NCI-H82 treated with DMSO at 0.1 percent for 48 hours (cell line): ENCODE data around the gene COL25A1.
A peak's percentile ranks its signal among the peaks of the same experiment; 100 is the strongest.

Source experiments
- DNase-seq: peaks from one replicate; lab custom pipeline; 2025; ENCODE audit not compliant: unreplicated experiment; lab: John Stamatoyannopoulos, UW

COL25A1 gene

DNA sequence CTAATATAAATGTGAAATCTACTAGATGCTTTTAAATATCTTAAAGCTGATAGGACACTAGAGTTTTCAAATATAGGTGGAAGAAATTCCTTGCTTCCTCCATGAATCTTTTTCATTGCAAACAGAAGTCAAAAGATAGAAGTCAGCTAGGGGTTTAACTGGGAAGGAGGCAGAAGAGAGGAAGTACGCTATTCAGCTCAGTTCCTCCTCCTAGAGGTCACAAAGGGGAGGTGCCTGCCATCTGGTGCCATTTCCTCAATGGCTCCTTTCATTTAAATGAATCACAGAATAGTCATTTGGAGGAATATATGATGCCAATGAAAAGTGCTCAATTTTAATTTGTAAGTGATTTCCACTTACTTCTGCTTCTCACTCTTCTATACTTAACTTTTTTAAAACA, 8.5 kb downstream of the COL25A1 start:
- DNase-seq, result no peak

DNA sequence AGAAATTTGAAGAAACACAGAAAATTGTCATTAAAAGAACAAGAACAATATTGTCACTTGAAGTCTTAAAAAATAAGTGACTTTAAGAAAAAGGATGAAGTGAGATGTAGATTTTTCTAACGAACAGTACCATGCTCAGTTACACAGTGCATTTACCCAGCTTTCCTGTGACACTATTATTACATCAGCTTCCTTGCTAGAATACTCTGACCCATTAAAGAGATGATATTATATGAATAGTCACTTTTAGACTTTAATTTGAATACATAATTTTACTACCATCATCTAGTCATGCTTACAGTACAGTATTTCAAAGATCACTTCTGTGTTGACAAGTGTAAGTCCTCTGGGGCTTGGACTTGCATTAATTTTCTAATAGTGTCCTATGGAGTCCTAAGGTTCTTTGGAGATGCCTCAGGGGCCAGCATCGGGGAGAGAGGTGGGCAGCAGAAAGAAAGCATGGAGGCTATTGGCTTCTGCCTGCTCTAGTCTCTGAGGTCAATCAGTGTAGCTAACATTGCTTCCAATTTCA, 10.7 kb downstream of the COL25A1 start:
- DNase-seq, result no peak

DNA sequence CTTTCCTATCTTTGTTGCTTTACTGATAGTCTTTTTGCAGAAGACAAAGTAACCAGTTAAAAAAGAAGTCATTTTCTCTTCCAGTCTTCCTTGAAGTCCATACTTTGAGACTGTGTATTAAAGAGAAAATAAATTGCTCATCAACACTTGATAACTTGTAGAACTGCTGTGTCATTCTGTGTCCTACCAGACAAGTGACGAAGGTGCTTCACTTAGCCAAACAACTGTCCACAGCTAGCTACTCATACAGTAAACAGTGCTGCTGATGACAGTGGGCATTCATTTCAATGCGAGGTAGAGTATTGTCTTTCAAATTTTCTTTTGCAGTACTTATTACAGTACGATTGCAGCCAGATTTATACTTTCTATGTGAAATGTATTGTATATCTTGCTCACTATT, 11.5 kb downstream of the COL25A1 start:
- no peak for DNase-seq

DNA sequence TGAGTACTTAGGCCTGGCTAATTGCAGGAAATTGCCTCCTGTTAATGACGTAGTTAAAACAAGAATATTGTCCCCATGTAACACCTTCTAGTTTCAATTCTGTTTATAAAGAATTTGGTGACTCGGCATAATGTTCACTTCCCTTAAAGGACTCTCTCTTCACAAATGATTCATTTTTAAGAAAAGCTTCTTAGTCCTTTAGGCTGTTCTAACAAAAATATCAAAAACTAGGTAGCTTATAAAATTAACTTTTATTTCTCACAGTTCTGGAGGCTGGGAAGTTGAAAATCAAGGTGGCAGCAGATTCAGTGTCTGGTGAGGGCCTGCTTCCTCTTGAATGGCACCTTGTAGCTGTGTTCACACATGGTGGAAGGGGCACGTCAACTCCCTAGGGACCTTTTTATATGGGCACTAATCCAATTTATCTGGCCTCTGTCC, 23.8 kb downstream of the COL25A1 start:
- DNase-seq, result peak; percentile 34

DNA sequence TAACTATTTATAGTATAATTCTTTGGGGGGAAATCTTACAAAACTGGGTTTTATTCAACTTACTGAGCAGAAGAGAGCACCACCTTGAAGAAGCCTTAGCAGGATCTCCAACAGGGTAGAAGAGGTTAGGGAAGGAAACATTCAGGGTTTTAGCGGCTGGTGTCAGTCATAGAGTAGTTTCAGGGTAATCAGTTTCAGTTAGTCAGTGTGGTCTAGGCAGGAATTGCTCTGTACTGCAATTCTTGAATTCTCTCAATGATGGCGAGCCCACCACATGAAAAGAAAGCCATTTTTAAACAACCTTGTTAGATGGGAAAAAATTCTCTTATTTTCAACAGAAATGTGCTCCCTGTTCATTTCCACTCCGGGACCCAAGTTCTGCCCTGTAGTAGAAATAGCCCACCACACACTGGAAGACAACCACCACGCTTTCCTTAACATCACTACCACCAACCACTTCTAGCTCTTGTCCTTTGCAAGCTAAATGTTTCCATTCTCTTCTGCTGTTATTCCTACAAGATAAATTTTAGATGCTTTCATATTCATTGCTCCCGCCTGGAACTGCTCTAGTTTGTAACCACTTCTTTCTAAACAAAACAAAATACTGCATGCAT, 25.9 kb downstream of the COL25A1 start:
- no peak for DNase-seq

DNA sequence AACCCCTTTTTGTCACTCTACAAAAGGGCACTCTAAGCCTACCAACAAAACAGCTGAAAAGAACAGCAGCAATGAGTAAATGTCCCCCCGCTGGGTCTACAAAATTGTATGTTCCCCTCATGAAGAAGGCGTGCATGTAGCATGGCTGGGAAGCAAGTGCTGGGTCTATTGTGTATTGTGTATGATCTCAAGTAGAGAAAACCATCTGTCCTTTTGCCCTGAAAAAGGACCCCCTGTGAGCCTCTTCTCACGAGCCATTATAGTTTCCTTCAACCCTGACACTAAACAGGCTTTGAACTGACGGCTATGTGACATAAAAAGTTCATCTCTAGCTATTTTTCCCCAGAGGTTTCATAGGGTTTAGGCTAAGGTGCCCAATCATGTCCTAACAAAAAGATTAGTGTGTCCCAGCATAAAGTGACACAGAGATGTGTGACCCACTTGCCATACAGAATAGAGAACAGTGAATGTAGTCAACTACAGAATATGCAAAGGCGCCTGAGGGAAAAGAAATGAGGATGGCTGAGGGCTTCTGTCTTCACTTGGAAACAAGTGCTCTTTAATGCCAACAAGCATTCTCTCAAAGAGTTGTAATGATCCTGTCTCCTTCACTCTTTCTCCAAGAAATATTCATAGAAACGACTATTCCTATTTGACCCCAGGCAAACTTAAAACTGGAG, 27.3 kb downstream of the COL25A1 start:
- DNase-seq, result no peak

DNA sequence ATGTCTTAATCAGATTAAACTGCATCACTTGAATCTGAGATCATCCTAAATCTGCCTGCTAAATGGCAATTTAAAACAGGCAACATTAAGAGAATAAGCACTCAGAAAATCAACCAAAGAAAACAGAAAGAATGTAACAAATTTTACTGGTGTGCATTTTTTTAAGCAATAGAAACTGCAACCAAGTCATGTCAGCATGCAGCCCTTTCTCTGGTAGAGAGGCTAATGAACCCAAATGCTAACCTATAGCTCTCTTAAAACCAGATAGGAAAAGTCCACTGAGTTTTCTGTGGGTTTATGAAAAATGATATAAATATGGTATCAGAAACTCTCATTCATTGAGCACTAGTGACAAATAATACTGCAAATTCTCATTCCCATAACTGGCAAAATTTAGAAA, 35.6 kb downstream of the COL25A1 start:
- no peak for DNase-seq

DNA sequence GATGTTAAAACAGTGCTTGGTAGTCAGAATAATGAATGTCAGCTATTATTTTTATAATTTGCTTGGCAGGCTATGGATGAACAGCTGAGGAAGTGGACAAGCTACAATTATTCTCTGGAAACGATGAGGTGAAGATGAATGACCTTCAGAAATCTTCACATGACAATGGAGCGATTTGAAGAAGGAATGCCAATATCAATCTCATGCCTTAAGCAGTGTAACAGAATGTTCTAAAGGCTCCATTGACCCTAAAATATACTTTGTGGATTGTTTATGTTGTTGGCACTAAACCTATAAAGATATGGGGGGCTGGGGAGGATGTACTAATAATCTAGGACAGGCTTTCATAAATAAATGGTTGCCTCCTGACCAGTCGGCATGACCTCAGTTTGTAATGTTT, 36.2 kb downstream of the COL25A1 start:
- no peak for DNase-seq

DNA sequence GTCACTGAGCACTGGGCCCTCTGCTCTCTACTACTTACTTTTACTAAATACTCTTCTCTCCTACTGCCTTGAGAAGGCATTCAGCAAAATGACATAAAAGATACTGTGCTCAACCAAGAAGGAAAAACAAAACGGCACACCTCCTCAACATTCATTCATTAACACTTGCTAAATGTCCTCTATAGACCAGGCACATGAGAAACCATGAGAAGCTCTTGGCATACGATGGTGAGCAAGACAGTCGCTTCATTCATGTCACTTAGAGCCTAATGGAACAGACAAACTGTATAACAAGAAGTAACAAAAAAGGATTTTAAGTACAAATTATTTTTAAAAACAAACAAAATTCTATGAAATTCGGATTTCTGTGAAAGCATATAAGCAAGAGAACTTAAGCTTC, 38.7 kb downstream of the COL25A1 start:
- no peak for DNase-seq

DNA sequence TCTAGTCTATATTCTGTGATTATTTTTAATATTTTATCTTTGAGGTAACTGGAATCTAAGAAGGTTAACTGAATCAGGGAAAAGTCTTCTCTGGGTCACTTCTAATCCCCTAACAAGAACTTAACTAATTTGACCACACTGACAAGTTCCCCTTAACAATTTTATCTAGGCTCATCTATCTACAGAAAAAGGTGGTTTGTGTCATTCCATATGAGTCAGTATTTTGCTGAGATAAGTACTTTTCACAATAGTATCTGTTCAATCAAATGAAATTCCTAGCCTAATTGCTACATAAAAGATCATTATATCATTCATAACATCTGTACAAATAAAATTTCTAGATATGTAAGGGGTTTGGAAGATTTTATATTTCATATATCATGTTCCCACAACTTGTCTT, 45.6 kb downstream of the COL25A1 start:
- no peak for DNase-seq

DNA sequence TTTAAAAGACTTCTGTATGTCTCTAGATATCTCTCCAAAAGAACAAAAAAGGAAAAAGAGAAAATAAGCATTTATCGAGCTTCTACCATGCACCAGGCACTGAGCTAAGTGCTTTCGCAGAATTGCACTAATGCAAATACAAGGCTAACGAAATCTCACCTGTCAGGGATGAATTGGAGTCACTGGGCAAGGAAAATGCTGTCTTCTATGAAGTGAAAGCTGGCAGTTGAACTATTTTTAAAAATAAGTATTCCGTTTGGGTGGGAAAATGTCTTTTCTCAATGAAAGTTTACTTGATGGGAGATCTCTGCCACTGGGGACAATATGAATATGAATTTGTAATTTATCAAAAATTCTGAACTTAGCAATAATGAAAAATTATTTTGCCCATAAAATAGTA, 47.6 kb downstream of the COL25A1 start:
- no peak for DNase-seq

DNA sequence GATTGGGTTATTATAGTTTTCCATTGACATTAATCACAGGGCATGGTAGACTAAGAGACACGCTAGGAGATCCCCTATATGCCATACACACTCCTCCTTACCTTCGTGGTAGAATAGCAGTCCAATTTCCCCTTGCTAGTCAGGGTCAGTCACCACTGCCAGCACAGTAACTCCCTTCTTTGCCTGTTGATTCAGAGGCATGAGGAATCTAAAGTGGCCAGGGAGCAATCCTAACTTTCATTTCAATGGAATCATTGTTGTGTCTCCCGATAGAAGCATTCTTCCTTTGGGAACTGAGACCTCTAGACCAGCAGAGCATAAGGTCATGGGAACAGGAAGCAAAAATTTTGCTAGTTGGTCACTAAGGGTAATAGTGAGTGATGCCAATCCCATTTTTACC, 51.1 kb downstream of the COL25A1 start:
- no peak for DNase-seq

DNA sequence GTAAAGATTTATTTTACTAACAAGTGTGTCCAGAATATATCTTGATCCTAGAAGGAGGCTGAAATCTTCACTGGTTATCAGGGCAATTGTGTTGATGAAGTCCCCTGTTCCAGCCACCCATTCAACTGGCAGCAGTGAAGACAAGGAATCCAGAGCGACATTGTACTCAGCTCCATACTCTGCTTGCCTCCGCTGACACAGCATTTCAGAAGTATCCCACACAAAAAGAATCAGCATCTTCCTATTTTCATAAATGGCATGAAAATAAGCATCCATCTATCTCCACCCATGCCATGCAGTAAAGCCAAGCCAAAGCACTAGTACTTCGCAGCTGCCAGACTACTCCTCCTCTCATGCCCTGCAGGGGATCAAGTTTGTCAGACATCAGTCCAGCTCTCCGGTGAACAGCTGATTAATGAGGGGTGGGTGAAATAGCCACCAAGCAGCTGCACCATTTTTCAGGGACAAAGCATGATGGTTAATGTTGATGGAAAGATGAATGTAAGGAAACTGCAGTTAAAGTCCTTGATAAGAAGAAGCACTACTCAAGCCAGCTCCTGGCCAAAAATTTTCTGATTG, 54.0 kb downstream of the COL25A1 start:
- DNase-seq, result no peak

DNA sequence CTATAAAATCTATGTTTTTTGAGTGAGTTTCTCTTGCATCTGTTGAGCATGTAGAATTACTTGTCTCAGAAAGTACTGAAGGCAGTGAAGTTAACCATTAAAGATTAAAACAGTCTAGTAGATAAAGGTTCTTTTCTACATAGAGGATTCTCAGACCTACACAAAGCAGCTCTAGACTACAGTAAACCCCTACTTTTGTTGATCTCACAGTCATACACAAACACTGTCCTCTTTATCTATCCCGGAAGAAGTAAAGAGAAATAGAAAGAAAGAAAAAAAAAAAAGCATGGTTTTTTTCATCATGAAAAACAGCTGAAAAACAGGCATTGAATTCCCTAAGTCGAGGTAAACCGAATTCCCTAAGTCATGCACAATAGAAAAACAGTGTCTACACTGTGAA, 58.6 kb downstream of the COL25A1 start:
- no peak for DNase-seq

DNA sequence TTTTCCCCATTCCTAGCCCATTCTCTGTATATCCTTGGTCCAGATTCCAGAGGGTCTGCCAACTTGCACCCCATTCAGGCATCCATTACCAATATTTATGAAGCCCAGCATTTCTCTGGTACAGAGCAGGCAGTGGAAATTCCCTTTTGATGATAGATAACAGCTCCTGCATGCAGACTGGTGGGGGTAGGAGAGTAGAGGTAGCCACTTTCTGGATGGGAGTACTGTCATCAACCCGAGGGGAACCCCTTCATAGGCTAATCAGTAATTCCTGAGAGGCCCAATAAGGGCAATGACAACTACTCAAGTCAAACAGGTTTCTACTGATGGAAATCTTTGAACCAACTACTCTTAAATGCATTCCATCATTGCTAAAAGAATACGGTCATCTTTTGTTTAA, 63.7 kb downstream of the COL25A1 start:
- DNase-seq, result no peak

DNA sequence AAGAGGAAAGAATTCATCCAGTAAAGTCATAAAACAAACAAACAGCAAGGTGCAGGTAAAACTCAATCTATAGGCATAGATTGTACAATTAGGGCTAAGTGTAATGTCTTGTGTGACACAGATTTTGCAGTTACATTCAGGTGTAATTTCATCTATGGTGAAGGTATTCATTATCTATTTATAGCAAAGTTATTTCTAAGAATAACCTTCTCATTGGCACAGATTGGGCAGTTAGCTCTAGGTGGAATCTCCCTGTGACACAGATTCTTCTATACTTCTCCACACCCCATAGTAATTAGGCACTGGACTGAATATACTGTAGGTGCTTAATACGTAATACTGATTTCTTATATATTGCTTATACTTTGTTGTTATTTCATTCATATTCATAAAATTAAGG, 66.8 kb downstream of the COL25A1 start:
- no peak for DNase-seq

DNA sequence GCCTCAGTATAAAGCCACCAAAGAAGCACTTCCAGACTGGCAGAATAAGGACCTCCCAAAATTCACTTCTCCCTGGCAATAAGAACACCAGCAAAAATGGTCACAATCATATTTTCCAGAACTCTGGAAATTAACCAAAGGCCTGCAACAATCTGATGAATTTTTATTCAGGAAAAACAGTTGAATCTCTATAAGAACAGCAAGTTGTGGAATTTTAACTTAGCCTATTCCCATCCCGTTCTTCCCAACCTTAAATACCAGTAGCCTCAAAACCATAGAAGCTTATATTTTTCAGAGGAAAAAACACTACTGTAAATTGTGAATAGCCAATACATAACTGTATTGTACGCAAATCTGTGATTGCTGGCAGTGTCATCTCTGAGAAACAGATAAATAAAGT, 67.9 kb downstream of the COL25A1 start:
- no peak for DNase-seq

DNA sequence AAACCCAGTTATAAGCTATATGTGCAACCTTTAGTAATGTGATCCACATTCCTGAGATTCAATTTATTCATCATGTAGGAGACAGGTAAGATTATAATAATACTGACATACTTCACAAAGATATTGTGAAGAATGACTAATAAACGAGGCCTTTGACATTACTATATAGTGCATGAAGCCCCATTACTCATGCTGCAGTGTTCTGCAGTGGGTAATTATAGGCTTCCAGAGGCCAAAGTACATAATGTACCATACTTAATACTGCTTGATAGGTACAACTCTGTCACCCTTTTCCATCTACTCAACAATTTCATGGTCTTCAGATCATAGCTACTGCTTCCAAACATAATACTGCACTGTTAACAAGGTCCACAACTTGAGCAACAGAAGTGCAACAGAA, 68.9 kb downstream of the COL25A1 start:
- no peak for DNase-seq

DNA sequence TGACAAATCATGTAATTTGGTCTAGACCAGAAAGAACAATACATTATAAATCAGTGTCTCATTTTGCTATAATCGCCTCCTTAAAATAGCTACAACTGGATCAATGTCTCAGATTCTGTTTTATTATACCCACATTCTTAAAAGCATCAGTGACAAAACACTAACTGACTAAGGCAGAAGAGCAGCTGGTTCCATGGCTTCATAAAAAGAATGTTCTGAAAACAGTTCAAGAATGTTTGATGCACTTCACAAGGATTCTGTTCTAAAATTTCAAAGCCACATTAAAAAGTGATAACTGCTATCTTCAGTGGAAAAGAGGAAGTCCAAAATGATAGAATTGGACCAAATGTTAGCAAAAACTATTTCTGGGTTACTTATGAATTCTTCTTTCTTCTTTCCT, 69.8 kb downstream of the COL25A1 start:
- no peak for DNase-seq

DNA sequence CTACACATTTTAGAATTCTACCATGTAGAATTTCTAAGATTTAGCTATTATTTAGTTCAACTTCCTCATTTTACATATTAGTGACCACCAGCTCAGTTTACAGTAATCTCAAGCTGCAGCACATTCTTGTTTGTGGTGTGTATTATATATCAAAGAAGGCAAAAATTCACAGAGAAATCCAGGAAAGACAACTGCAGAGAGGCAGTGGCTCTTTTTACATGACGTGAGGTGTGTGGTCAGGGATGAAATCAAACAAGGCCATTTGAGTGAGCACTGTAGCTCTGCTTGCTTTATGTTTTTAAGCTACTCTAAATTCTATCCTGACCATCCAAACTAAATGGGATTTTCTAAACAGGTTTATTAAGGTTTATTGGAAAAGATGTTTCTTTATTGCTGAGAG, 71.1 kb downstream of the COL25A1 start:
- DNase-seq, result no peak

DNA sequence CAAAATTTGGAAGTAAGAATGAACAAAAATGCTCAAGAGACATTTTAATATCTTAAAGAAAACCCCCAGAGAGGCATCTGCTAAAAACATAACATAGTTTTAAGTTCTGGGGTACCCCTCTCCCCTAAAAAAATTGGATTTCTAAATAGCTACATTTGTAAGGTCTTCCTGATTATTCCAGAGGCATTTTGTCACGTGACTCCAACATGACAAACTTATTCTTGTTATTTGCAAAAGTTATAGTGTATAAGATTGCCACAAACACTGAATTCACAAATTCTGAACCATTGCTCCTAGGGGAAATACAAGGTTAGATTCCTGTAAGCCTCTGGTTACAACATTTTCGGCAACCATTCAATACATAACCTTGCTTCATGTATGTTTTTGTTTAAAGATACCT, 73.4 kb downstream of the COL25A1 start:
- no peak for DNase-seq

DNA sequence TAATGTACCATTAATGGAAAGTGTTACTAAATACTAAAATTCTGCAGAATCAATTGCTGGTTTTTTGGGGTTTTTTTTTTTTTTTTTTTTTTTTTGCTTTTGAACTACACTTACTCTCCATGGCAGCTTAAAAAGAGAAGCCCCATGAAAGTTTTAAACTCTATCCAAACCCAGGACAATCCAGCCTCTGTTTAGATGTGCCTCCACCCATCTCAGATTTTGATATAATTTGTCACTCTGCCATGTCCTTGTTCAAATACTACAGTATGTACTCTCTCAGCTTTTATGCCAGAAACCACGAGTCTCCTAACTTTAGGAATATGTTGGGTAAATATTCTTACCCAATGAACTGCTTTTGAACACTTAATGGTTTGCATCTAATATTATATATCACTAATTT, 84.2 kb downstream of the COL25A1 start:
- DNase-seq, result no peak
